ENCODE results near the gene TMEM81.

DNA sequence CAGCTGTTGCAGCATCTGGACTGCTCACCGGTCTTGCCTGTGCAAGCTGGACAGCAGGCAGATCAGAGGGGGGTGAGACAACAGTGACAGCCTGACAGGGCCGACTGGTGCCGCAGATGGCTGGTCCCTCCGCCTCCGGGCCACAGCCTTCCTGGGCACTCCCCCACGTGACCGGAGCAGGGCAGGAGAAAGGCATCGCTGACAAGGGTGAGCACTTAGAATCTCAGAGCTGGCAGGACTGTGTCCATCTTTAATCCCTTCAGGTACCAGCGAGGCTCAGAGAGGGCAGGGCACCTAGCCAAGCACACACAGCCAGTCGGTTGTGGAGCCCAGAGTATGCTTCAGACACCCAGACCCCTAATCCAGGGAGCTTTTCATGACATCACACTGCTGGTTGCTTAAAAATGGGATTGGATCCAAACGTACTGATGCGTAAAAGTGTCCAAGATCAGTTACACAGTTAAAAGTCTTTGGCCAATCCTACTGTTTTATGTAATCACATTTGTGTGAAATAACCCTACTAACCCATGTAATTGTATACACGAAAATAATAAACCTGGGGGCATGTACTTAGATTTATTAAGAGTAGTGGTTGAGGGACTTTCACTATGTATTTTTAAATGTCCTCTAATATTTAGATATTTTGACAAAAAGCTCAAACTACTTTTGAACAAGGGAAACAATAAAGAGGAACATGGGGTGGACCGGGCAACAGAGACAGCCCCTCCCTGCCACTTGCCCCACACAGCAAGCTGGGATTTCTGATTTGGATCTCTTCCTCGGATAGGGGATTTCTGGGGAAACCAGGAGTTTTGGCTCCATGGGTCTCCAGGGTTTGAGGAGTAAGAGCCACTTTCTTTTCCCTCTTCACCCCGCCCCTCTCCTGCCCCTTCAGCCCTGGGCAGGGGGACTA, 42.0 kb downstream of the TMEM81 start:
- TF ChIP-seq, protein P1, sequence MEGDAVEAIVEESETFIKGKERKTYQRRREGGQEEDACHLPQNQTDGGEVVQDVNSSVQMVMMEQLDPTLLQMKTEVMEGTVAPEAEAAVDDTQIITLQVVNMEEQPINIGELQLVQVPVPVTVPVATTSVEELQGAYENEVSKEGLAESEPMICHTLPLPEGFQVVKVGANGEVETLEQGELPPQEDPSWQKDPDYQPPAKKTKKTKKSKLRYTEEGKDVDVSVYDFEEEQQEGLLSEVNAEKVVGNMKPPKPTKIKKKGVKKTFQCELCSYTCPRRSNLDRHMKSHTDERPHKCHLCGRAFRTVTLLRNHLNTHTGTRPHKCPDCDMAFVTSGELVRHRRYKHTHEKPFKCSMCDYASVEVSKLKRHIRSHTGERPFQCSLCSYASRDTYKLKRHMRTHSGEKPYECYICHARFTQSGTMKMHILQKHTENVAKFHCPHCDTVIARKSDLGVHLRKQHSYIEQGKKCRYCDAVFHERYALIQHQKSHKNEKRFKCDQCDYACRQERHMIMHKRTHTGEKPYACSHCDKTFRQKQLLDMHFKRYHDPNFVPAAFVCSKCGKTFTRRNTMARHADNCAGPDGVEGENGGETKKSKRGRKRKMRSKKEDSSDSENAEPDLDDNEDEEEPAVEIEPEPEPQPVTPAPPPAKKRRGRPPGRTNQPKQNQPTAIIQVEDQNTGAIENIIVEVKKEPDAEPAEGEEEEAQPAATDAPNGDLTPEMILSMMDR (IDR thresholded peaks at IDR 0.05 in 8 of 11, conservative IDR thresholded peaks at IDR 0.05 in 3 of 11): no peak
- TF ChIP-seq POLR2A (IDR thresholded peaks at IDR 0.05): no peak

All from spleen (tissue), 7 donors.